ENCODE measurements around the gene LTBP2.

LTBP2 gene

GRCh38 chr14:74511966-74512830 is 99.8 kb downstream of the LTBP2 start:
- DNase-seq (ENCODE audit: low read depth) = no peak

DNA sequence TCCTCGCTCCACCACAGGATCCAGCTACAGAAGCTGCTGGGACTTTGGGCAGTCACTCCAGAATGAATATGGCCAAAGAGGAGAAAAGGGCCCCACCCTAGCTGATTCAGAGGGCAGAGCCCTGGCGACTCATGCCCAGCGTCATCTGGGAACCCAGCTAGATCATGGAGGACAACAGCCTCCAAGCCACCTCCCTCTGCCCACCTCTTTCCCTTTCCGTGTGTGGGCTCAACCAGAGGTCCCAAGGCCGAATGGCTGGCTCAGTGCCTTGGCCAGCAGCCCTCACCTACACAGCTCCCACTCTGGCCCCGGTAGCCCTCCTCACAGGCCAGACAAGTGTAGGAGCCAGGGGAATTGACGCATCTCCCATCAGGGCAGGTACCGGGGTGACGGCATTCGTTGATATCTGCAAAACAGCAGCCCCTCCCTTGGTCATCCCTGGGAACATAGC is 101.1 kb downstream of the LTBP2 start:
- no peak overlapping the region for H3K4me3 ChIP-seq (ENCODE audit: low read length)
- DNase-seq (ENCODE audit: low read depth) = peak; percentile 50
- TF ChIP-seq, protein P1, sequence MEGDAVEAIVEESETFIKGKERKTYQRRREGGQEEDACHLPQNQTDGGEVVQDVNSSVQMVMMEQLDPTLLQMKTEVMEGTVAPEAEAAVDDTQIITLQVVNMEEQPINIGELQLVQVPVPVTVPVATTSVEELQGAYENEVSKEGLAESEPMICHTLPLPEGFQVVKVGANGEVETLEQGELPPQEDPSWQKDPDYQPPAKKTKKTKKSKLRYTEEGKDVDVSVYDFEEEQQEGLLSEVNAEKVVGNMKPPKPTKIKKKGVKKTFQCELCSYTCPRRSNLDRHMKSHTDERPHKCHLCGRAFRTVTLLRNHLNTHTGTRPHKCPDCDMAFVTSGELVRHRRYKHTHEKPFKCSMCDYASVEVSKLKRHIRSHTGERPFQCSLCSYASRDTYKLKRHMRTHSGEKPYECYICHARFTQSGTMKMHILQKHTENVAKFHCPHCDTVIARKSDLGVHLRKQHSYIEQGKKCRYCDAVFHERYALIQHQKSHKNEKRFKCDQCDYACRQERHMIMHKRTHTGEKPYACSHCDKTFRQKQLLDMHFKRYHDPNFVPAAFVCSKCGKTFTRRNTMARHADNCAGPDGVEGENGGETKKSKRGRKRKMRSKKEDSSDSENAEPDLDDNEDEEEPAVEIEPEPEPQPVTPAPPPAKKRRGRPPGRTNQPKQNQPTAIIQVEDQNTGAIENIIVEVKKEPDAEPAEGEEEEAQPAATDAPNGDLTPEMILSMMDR (conservative IDR thresholded peaks at IDR 0.05; ENCODE audit: low read length) = no peak

More at GRCh38 chr14:74511966-74512830, 99.8 kb downstream of the LTBP2 start:
- no peak overlapping the region for H3K4me3 ChIP-seq (ENCODE audit: low read length)
- TF ChIP-seq, protein P1 (conservative IDR thresholded peaks at IDR 0.05; ENCODE audit: low read length) = no peak

DNA sequence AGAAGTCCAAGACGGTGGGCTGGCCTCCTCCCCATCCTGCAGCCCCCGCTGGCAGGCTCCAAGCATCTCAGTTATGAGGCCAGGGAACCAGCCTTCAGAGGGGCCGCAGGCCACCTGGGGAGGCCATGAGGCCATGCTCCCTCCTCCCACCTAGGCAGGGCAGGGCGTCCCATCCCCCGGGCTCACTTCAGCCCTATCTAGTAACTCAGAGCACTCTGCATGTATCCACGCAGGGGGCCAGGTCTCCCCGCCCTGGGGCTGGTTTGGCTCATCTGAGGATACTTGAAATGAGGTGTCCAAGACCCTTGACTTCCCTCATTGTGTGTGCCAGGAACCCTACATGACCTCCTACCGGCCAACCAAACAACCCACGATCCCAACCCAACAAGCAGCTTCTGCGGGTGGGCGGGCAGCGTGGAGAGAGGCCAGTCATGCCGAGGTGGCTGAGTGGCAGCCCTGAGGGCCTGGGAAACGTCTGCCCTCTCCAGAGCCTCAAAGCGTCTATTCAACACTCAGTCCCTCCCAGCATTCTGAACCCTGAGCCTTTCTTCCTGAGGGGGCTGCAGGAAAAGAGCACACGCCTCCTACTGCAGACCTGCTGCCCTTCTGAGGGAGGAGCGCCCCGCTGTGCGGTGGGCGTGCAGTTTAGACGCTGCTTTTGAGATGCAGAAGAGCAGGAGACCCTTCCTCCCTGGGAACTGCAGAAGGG is 101.7 kb downstream of the LTBP2 start:
- H3K4me3 ChIP-seq (ENCODE audit: low read length) = no peak overlapping the region
- TF ChIP-seq, protein P1 (conservative IDR thresholded peaks at IDR 0.05; ENCODE audit: low read length) = no peak
- DNase-seq (ENCODE audit: low read depth) = no peak

- TF ChIP-seq, protein P1 (conservative IDR thresholded peaks at IDR 0.05; ENCODE audit: low read length) = no peak
- DNase-seq (ENCODE audit: low read depth) = no peak
- no peak overlapping the region for H3K4me3 ChIP-seq (ENCODE audit: low read length)
Measured at GRCh38 chr14:74509587-74510222, 102.3 kb downstream of the LTBP2 start.

GRCh38 chr14:74508844-74509428 is 103.1 kb downstream of the LTBP2 start:
- no peak for DNase-seq (ENCODE audit: low read depth)
- TF ChIP-seq, protein P1 (conservative IDR thresholded peaks at IDR 0.05; ENCODE audit: low read length) = no peak
- H3K4me3 ChIP-seq (ENCODE audit: low read length) = no peak overlapping the region

GRCh38 chr14:74508292-74508731 is 103.7 kb downstream of the LTBP2 start:
- DNase-seq (ENCODE audit: low read depth) = no peak
- TF ChIP-seq, protein P1 (conservative IDR thresholded peaks at IDR 0.05; ENCODE audit: low read length) = peak; percentile 32
- no peak overlapping the region for H3K4me3 ChIP-seq (ENCODE audit: low read length)
